Fibroblast of skin of left biceps (primary cell): Measurements from ENCODE around the gene NXN.
"Not testable (repeated sequence)": the region's sequence is repeated elsewhere in the genome, so short reads cannot be mapped to it uniquely, and the experiment has no call there.

Experiments used
- DNase-seq, 2 experiments: peaks; one replicate each; pipeline ENCODE4 v3.0.0-alpha.2; 2013; ENCODE audit warnings: low read depth in 2 of 2

The NXN gene

GRCh38 chr17:917941-918740, 61.4 kb downstream of the NXN start:
- peak; percentile 20 to 41 for DNase-seq

GRCh38 chr17:917391-917811, 62.2 kb downstream of the NXN start:
- DNase-seq: peak in 1 of 2 experiments; percentile 18

- no peak for DNase-seq
Measured at GRCh38 chr17:916315-916714, 63.3 kb downstream of the NXN start.

GRCh38 chr17:915538-916201, 63.9 kb downstream of the NXN start:
- peak in 1 of 2 experiments; percentile 40 for DNase-seq

GRCh38 chr17:914561-914960, 65.0 kb downstream of the NXN start:
- DNase-seq: no peak

- no peak for DNase-seq
Measured at GRCh38 chr17:913207-913606, 66.4 kb downstream of the NXN start.

GRCh38 chr17:909642-910323, 69.8 kb downstream of the NXN start:
- DNase-seq: no peak

GRCh38 chr17:907725-908124, 71.9 kb downstream of the NXN start:
- DNase-seq: no peak

GRCh38 chr17:905708-906107, 73.9 kb downstream of the NXN start:
- not testable (repeated sequence) for DNase-seq

GRCh38 chr17:903691-904481, 75.7 kb downstream of the NXN start:
- peak; percentile 90 to 91 for DNase-seq

GRCh38 chr17:902463-902862, 77.1 kb downstream of the NXN start:
- DNase-seq: no peak

- DNase-seq: no peak
Measured at GRCh38 chr17:901964-902363, 77.6 kb downstream of the NXN start.

GRCh38 chr17:901191-901950, 78.2 kb downstream of the NXN start:
- DNase-seq: no peak

- no peak for DNase-seq
Measured at GRCh38 chr17:900336-900934, 79.1 kb downstream of the NXN start.

GRCh38 chr17:897970-898619, 81.5 kb downstream of the NXN start:
- no peak for DNase-seq

- DNase-seq: no peak
Measured at GRCh38 chr17:896953-897661, 82.5 kb downstream of the NXN start.

GRCh38 chr17:896454-896853, 83.1 kb downstream of the NXN start:
- DNase-seq: no peak

GRCh38 chr17:892958-893357, 86.6 kb downstream of the NXN start:
- no peak for DNase-seq

GRCh38 chr17:888998-889441, 90.6 kb downstream of the NXN start:
- no peak for DNase-seq
